Measurements from ENCODE around the gene SMDT1.

Gene SMDT1

DNA sequence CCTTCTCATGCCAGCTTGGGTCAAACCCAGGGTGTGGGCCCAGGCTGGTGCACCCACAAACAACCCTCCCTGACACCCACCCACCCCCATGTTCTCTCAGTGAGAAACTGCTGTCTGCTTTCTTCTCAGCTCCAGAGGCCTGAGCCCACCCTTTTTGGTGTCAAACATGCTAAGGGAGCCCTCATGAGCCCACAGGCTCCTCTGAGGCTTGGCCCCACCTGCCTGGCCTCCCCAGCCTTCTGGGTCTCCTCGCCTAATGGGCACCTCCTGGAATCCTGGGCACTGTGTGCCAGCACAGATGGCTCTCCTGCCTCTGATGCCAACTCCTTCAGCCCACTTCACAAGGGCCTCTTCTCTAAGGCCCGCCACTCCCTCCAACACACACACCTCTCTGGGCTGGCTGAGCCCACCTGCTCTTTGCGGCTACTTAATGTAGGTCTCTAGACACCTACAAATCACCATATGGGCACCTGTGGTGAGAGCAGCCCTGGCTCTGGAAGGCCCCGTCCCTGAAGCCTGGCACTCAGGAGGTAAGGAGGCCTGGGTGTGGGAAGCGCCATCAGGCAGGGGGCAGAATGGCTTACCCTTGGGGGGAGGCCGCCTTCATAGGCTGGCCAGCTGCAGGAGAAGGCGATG is 13.3 kb upstream of the SMDT1 start:
- peaks cover 2% of the 10 kb centered on the region for H3K4me1 ChIP-seq (ENCODE audit: insufficient read depth, poor library complexity, severe bottlenecking)
- H3K9me3 ChIP-seq (ENCODE audit: severe bottlenecking) = no peaks in the 10 kb centered on the region
- H3K4me3 ChIP-seq (ENCODE audit: severe bottlenecking) = no peak overlapping the region
- no peaks in the 10 kb centered on the region for H3K27me3 ChIP-seq (ENCODE audit: insufficient read depth, poor library complexity, severe bottlenecking)
- TF ChIP-seq, protein P1, sequence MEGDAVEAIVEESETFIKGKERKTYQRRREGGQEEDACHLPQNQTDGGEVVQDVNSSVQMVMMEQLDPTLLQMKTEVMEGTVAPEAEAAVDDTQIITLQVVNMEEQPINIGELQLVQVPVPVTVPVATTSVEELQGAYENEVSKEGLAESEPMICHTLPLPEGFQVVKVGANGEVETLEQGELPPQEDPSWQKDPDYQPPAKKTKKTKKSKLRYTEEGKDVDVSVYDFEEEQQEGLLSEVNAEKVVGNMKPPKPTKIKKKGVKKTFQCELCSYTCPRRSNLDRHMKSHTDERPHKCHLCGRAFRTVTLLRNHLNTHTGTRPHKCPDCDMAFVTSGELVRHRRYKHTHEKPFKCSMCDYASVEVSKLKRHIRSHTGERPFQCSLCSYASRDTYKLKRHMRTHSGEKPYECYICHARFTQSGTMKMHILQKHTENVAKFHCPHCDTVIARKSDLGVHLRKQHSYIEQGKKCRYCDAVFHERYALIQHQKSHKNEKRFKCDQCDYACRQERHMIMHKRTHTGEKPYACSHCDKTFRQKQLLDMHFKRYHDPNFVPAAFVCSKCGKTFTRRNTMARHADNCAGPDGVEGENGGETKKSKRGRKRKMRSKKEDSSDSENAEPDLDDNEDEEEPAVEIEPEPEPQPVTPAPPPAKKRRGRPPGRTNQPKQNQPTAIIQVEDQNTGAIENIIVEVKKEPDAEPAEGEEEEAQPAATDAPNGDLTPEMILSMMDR (IDR thresholded peaks at IDR 0.05; ENCODE audit: poor library complexity, severe bottlenecking) = no peak
- DNase-seq (ENCODE audit: low spot score) (no peak), ATAC-seq (ENCODE audit: low read depth) (no peak)
- H3K36me3 ChIP-seq (ENCODE audit: low read depth) = peaks cover 6% of the 10 kb centered on the region
- H3K27ac ChIP-seq (ENCODE audit: poor library complexity, severe bottlenecking) = no peak overlapping the region

- TF ChIP-seq, protein P1 (IDR thresholded peaks at IDR 0.05; ENCODE audit: poor library complexity, severe bottlenecking) = no peak
- Histone ChIP-seq H3K36me3 (ENCODE audit: low read depth) (peaks cover 3% of the 10 kb centered on the region), H3K4me3 (ENCODE audit: severe bottlenecking) (no peak overlapping the region), H3K27ac (ENCODE audit: poor library complexity, severe bottlenecking) (no peak overlapping the region), H3K4me1 (ENCODE audit: insufficient read depth, poor library complexity, severe bottlenecking) (peaks cover 5% of the 10 kb centered on the region), H3K9me3 (ENCODE audit: severe bottlenecking) (no peaks in the 10 kb centered on the region), H3K27me3 (ENCODE audit: insufficient read depth, poor library complexity, severe bottlenecking) (no peaks in the 10 kb centered on the region)
- DNase-seq (ENCODE audit: low spot score) = no peak
- no peak for ATAC-seq (ENCODE audit: low read depth)
Observed at GRCh38 chr22:42066937-42067336, 12.6 kb upstream of the SMDT1 start.

DNA sequence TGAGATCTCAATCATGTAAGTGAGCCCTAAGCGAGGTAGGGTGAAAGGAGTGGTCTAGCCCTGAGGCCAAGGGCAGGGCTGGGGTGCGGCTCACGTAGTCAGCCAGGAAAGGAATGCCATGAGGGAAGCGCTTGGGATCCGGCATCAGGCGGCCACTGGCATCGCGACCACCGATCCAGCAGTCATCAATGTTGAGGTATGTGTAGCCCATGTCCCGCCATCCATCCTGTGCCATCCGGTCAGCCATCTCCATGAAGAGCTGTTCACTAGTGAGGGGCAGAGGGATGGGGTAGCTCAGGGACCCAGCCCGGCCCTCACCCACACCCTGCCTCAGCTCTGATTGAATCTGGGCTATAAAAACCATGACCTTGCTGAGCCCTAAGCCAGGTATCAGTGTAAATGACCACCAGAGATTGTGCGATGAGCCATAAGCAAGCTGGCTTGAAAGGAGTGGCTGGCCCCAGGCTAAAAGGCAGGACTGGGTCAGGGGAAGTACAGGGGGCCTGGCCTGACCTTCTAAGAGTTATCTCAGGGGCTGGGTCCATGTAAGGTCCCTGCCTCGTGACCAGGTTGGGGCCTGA is 11.7 kb upstream of the SMDT1 start:
- DNase-seq (ENCODE audit: low spot score) (no peak), ATAC-seq (ENCODE audit: low read depth) (no peak)
- no peak overlapping the region for H3K4me3 ChIP-seq (ENCODE audit: severe bottlenecking)
- no peaks in the 10 kb centered on the region for H3K9me3 ChIP-seq (ENCODE audit: severe bottlenecking)
- H3K27me3 ChIP-seq (ENCODE audit: insufficient read depth, poor library complexity, severe bottlenecking) = no peaks in the 10 kb centered on the region
- TF ChIP-seq, protein P1 (IDR thresholded peaks at IDR 0.05; ENCODE audit: poor library complexity, severe bottlenecking) = no peak
- H3K4me1 ChIP-seq (ENCODE audit: insufficient read depth, poor library complexity, severe bottlenecking) = peaks cover 5% of the 10 kb centered on the region
- no peak overlapping the region for H3K27ac ChIP-seq (ENCODE audit: poor library complexity, severe bottlenecking)
- H3K36me3 ChIP-seq (ENCODE audit: low read depth) = peaks cover 3% of the 10 kb centered on the region

DNA sequence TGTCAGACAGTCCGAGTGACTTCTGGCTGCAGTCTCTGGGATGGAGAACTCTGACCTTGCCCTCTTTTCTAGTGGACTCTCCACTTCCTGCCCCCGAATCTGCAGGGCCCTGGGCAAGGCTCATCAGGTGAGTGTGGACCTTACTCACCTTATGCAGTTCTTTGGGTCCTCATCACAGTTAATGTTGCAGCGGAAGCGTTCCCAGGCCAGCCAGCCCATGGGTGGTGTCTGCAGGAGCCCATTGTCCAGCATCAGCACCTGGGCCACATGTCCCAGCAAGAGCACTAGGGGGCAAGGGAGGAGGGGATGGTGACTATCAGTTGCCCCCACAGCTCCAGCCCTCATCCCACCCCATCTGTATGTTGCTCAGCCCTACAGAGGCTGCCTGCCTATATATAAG is 11.2 kb upstream of the SMDT1 start:
- no peak overlapping the region for H3K4me3 ChIP-seq (ENCODE audit: severe bottlenecking)
- H3K9me3 ChIP-seq (ENCODE audit: severe bottlenecking) = no peaks in the 10 kb centered on the region
- ATAC-seq (ENCODE audit: low read depth) (no peak), DNase-seq (ENCODE audit: low spot score) (no peak)
- TF ChIP-seq, protein P1 (IDR thresholded peaks at IDR 0.05; ENCODE audit: poor library complexity, severe bottlenecking) = no peak
- H3K36me3 ChIP-seq (ENCODE audit: low read depth) = peaks cover 3% of the 10 kb centered on the region
- H3K4me1 ChIP-seq (ENCODE audit: insufficient read depth, poor library complexity, severe bottlenecking) = peaks cover 5% of the 10 kb centered on the region
- H3K27me3 ChIP-seq (ENCODE audit: insufficient read depth, poor library complexity, severe bottlenecking) = no peaks in the 10 kb centered on the region
- H3K27ac ChIP-seq (ENCODE audit: poor library complexity, severe bottlenecking) = no peak overlapping the region
